Thymus (tissue), 11 donors: ENCODE measurements around the gene LRMDA. TPM values are rescaled to one million over a fixed set of nuclear protein-coding genes. Genes with fewer than 3 reads are reported as not detected.

Source experiments
- DNase-seq, 9 donors: peaks; one replicate each; pipeline ENCODE4 v3.0.0-alpha.2; 2013; ENCODE audit warnings: low spot score in 9 of 9, low read depth in 6 of 9, missing footprints in 1 of 9
- H3K27ac ChIP-seq, 2 donors: one replicate each; pipeline ENCODE4 v1.5.1; 2013; ENCODE audit warnings: control low read depth in 1 of 2, low read depth in 1 of 2, low read length in 1 of 2, mild to moderate bottlenecking in 1 of 2, moderate library complexity in 1 of 2
- H3K27me3 ChIP-seq, 2 donors: one replicate each; pipeline ENCODE4 v1.5.1; 2013; ENCODE audit warnings: low read length in 1 of 2; ENCODE audit not compliant: control insufficient read depth in 2 of 2, insufficient read depth in 1 of 2
- H3K36me3 ChIP-seq, 2 donors: one replicate each; pipeline ENCODE4 v1.5.1; 2013; ENCODE audit warnings: low read length in 1 of 2, mild to moderate bottlenecking in 1 of 2, moderate library complexity in 1 of 2; ENCODE audit not compliant: control insufficient read depth in 2 of 2, insufficient read depth in 2 of 2
- H3K4me1 ChIP-seq, 2 donors: one replicate each; pipeline ENCODE4 v1.5.1; 2013; ENCODE audit warnings: low read length in 2 of 2; ENCODE audit not compliant: control insufficient read depth in 2 of 2, insufficient read depth in 2 of 2
- H3K4me3 ChIP-seq, 2 donors: one replicate each; pipeline ENCODE4 v1.5.1; 2013; ENCODE audit warnings: low read length in 2 of 2, control low read depth in 1 of 2, mild to moderate bottlenecking in 1 of 2
- H3K9me3 ChIP-seq, 2 donors: one replicate each; pipeline ENCODE4 v1.5.1; 2013; ENCODE audit warnings: low read length in 1 of 2, mild to moderate bottlenecking in 1 of 2; ENCODE audit not compliant: control insufficient read depth in 2 of 2, insufficient read depth in 1 of 2
- WGBS: extraction: QIAGEN DNeasy Blood & Tissue Kit; methylation state at CpG from one replicate; pipeline ENCODE4 v1.1.7; 2013; 5-methylcytosine and 5-hydroxymethylcytosine counted together
- polyA plus RNA-seq: library from polyadenylated mRNA; stranded (reverse); fragments of 200-250 nt; gene quantifications from one replicate; pipeline ENCODE4 v1.2.3, GENCODE V29; 2013
- total RNA-seq: library from RNA; stranded (reverse); fragments of 120-200 nt; gene quantifications from one replicate; pipeline ENCODE4 v1.2.4, GENCODE V29; 2013
- donor health status: healthy.

The LRMDA gene
- total and polyA plus RNA-seq, 2 donors: 2.5 to 4.6 TPM

DNA sequence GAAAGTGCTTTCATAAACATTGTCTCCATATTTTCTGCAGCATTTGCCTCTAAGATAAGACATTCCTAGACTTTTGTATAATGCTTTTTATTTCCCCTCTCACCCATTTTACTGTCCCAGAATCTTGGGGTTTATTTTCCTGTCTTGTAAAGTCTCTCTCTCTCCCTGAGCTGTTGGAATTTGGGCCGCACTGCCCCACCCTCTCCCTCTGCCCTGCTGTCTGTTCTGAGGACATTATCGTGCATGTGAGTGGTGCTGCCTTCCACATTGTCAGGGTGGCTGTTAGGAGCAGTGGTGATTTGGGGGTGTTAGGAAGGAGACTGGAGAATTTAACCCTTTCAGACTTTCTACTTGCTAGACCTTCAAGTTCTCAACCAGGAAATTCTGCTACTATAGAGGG is 16.7 kb downstream of the LRMDA start:
- H3K27me3 ChIP-seq: no peaks in the 10 kb centered on the region

DNA sequence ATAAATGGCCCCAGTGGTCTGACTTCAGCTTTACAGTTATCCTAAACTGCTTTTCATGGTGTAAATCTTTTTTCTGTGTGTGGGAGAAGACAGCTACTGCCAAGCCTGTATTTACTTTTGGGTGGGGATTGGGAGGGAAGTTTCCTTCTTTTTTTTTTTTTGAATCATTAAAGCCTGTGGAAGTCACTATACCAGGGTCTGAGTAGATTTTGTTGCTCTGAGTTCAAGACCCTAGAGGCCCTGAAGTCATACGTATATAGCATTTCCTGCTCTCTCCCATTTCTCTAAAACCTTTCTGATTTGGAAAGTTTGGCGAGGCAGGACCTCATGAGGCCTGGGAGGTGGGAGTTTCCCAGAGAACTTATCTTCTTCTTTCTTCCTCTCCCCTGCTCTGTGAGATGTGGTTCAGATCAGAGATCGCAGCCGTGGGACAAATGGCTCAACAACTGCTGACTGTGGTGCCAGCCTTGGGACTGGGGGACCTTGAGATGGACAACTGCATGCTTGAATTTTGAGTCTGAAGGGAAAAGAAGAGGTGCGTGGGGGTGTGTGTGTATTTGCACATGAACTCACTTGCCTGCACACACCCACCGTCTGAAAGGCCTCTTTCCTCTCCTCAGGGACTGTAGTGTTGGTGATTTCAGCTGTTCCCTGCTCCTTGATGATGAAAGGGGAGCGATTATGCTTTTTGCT is 18.1 kb downstream of the LRMDA start:
- 97% methylated on average over 7 of the region's 7 CpGs for WGBS
- no peak for DNase-seq

More for the DNA sequence above, 16.7 kb downstream of the LRMDA start:
- Histone ChIP-seq H3K4me3 (no peak overlapping the region), H3K9me3 (no peaks in the 10 kb centered on the region), H3K36me3 (no peaks in the 10 kb centered on the region), H3K4me1 (no peaks in the 10 kb centered on the region), H3K27ac (no peak overlapping the region)
- no peak for DNase-seq
- WGBS: 92% methylated on average over 2 of the region's 2 CpGs

DNA sequence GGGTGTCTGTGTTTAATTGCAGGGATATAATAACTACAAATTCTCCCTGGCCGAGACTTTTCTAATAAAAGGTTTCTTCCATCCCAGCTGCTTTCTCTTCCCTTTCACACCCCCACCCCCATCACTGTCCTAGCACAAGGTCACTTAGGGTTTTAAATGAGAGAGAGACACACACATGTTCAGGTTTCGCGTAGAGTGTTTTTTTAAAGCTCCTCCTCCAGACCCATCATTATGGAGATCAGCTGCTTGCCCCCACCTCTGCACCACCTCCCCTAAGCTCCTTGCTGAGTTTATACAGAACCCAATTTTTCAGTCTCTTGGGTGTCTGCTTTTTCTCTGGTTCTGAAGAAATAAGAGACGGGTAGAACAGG is 18.6 kb downstream of the LRMDA start:
- no peaks in the 10 kb centered on the region for H3K36me3 ChIP-seq
- DNase-seq: no peak
- no peaks in the 10 kb centered on the region for H3K27me3 ChIP-seq
- H3K9me3 ChIP-seq: no peaks in the 10 kb centered on the region
- no peak overlapping the region for H3K4me3 ChIP-seq
- H3K27ac ChIP-seq: no peak overlapping the region
- 83% methylated on average over 4 of the region's 4 CpGs for WGBS
- no peaks in the 10 kb centered on the region for H3K4me1 ChIP-seq

More for the DNA sequence above, 18.1 kb downstream of the LRMDA start:
- Histone ChIP-seq H3K9me3 (no peaks in the 10 kb centered on the region), H3K4me1 (no peaks in the 10 kb centered on the region), H3K27me3 (no peaks in the 10 kb centered on the region), H3K4me3 (no peak overlapping the region), H3K36me3 (no peaks in the 10 kb centered on the region), H3K27ac (no peak overlapping the region)

DNA sequence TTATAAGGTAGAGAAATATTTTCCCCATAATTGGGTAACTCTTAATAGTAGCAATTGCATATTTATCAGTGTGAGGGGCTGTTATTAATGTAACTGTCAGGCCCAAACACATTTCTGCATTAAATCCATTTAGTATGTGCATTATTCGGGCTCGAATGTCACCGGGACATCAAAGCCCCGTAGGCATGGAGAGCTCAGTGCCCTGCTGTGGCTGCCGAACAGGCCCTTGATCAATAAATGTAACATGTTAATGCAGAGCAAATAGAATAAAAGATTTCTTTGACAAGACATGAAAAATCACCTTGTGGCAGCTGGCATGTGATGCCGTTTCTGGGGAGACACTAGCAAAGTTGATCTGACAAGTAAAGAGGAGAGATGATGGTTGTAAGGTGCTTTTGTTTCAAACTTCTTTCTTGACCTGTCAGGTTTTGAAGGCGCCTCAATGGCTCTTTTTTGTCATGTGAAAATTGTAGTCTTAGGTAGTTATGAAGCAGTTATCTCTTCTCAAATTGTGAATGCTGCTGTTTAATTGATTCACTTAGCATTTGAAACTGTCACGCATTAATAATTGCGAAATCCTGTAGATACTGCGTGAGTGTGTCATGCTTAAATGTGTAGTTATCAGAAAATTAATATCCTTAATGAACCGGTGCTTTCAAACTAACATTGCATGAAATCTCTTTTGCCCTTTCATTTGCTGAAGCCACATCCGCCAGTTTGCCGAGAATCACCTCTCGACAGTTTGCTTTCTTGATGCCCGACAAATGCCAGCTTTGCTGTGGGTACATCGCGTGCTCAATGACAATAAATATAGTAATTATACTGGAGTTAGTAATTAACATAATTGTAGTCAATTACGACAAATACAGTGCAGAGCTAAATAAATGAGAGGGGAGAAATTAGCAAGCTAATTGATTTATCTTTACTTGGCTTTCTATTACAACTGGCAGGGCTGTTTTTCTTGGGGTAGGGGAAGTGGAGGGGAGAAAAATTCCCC is 19.5 kb downstream of the LRMDA start:
- Histone ChIP-seq H3K4me1 (no peaks in the 10 kb centered on the region), H3K27me3 (no peaks in the 10 kb centered on the region), H3K4me3 (no peak overlapping the region), H3K36me3 (no peaks in the 10 kb centered on the region), H3K27ac (no peak overlapping the region), H3K9me3 (no peaks in the 10 kb centered on the region)
- WGBS: 96% methylated on average over 18 of the region's 18 CpGs
- no peak for DNase-seq

DNA sequence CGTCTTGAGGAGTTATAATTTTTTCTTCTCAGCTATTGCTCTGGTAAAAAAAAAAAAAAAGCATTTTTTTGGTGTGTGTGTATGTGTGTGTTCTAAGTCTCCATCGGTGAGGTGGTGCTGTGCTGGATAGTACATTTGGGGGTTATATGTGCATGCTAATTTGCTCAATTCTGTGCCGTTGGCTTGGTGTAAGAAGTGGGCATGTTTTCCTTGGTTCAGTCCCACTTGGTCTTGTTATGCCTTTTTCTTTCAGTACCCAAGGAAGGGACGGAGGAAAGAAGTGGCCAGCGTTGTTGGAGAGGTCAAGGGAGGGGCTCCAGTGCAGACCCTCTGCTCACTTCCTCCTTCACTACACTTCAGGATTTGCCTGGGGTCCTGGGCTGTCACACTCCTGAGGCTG is 20.4 kb downstream of the LRMDA start:
- H3K9me3 ChIP-seq: no peaks in the 10 kb centered on the region
- H3K4me3 ChIP-seq: no peak overlapping the region
- H3K27ac ChIP-seq: no peak overlapping the region
- no peaks in the 10 kb centered on the region for H3K27me3 ChIP-seq
- DNase-seq: no peak
- H3K4me1 ChIP-seq: no peaks in the 10 kb centered on the region
- H3K36me3 ChIP-seq: no peaks in the 10 kb centered on the region
- 90% methylated on average over 5 of the region's 5 CpGs for WGBS

DNA sequence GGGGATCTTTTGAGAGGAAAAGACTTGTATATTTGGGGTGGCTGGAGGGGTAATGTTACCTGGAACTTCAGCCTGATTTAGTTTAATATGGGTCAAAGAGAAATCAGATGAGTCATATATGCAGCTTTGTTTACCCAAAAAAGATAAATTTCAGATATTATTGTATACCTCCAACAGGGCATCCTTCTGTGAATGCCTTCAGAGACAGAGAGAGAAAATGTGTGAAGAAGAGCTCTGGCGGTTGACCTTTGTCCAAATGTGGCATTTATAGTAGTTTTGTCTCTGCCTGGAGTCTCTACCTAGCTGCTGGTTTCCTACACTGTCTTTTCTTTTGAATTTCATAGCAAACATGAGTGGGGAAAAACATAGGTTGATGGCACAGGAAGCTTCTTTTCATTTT is 21.6 kb downstream of the LRMDA start:
- Histone ChIP-seq H3K9me3 (no peaks in the 10 kb centered on the region), H3K27me3 (no peaks in the 10 kb centered on the region)

DNA sequence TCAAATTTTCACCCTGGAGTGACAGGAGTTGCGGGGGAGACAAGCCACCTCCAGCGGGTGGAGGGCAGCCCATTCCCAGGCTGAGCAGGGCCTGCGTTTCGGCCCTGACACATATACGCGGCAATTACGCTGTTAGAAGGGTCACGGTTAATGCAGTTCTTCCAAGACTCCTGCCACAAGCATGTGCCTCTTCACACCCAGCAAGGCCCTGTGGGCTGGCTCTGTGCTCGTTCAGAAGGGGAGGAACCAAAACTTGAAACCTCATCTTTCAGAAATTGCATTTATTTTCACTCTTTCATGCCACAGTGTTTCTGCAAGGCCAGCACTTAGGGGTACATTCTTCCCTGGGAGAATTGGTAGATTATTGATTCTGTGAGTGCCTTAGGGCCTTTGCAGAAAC is 24.7 kb downstream of the LRMDA start:
- Histone ChIP-seq H3K4me3 (no peak overlapping the region), H3K36me3 (no peaks in the 10 kb centered on the region), H3K27me3 (no peaks in the 10 kb centered on the region), H3K9me3 (no peaks in the 10 kb centered on the region), H3K27ac (no peak overlapping the region), H3K4me1 (no peaks in the 10 kb centered on the region)
- DNase-seq: no peak
- WGBS: 97% methylated on average over 9 of the region's 9 CpGs

More for the DNA sequence above, 21.6 kb downstream of the LRMDA start:
- Histone ChIP-seq H3K4me1 (no peaks in the 10 kb centered on the region), H3K27ac (no peak overlapping the region), H3K36me3 (no peaks in the 10 kb centered on the region), H3K4me3 (no peak overlapping the region)
- DNase-seq: no peak
- whole genome bisulfite sequencing: 98% methylated on average over 1 of the region's 1 CpG

DNA sequence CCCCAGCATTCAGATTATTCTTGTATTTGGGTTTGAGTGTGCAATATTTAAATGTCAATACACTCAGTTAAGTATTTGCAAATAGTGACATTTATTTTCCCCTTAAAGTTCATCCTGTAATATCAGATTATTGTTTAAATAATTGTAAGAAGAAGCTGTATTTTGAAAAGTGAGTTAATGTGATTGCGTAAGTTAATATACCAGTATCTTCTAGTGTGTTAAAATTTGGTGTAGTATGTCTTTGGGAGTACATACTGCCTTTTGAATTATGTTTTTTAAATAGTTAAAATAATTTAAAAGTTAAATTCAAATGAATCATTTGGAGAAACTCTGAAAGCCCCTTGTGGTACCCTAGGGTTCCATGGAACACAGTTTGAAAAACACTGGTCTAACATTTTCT is 28.6 kb downstream of the LRMDA start:
- Histone ChIP-seq H3K4me1 (no peaks in the 10 kb centered on the region), H3K36me3 (no peaks in the 10 kb centered on the region), H3K27me3 (no peaks in the 10 kb centered on the region), H3K9me3 (no peaks in the 10 kb centered on the region), H3K27ac (no peak overlapping the region), H3K4me3 (no peak overlapping the region)
- 98% methylated on average over 1 of the region's 1 CpG for WGBS
- DNase-seq: no peak
